ENCODE data around the gene PLA2G5. TPM values are rescaled to one million over a fixed set of nuclear protein-coding genes. Genes with fewer than 3 reads are reported as not detected.

PLA2G5 gene
- total and polyA plus RNA-seq, 2 of the 13 experiments (the other 11 are each of a cell fraction or from before 2014, with no cell fraction given): not detected

GRCh38 chr1:20083178-20083944 lies 13.4 kb downstream of the PLA2G5 start:
- CTCF ChIA-PET (ENCODE audit: low intra/inter-chr PET ratio, low total read pairs): no interaction called here
- H3K4me1 ChIP-seq (ENCODE audit: insufficient read depth, low read length): peaks cover 30% of the 10 kb centered on the region
- H3K9ac ChIP-seq (ENCODE audit: insufficient read depth, low read depth, low read length): no peak overlapping the region
- H3K27me3 ChIP-seq (ENCODE audit: control insufficient read depth in 1 of 2, insufficient read depth in 2 of 2, low read length in 2 of 2): peaks cover 2 to 29% of the 10 kb centered on the region in 2 experiments
- no peaks in the 10 kb centered on the region for H4K20me1 ChIP-seq (ENCODE audit: insufficient read depth, low read length)
- intact Hi-C loops (cut with micrococcal nuclease; ENCODE audit: unreplicated experiment) (no loop called here), in situ Hi-C loops (cut with HindIII; ENCODE audit: extremely low pct_ligation_motif_present, low pct_unique_long_range_greater_than_20kb) (no loop called here)
- H2AFZ ChIP-seq (ENCODE audit: low read length): no peak overlapping the region
- H3K79me2 ChIP-seq (ENCODE audit: insufficient read depth, low read length): no peaks in the 10 kb centered on the region
- no peaks in the 10 kb centered on the region for H3K36me3 ChIP-seq (replicated peaks in 1 of 2; ENCODE audit: control insufficient read depth in 1 of 2, insufficient read depth in 2 of 2, low read length in 2 of 2)
- H3K9me3 ChIP-seq (ENCODE audit: low read length): peaks cover 6% of the 10 kb centered on the region; the same call in 1 of the 2 replicates
- POLR2A ChIA-PET: no interaction called here
- FAIRE-seq (no peak), DNase-seq (ENCODE audit: low spot score) (no peak), ATAC-seq (no peak)
- TF ChIP-seq ZNF20 (CRISPR knock-in tag; IDR thresholded peaks at IDR 0.05) (no peak), REXO4 (CRISPR knock-in tag; IDR thresholded peaks at IDR 0.05; ENCODE audit: borderline replicate concordance) (no peak), ZNF567 (CRISPR knock-in tag; IDR thresholded peaks at IDR 0.05; ENCODE audit: borderline replicate concordance) (no peak), ZNF563 (CRISPR knock-in tag; IDR thresholded peaks at IDR 0.05) (peak; percentile 92)
- TF ChIP-seq, protein P1, sequence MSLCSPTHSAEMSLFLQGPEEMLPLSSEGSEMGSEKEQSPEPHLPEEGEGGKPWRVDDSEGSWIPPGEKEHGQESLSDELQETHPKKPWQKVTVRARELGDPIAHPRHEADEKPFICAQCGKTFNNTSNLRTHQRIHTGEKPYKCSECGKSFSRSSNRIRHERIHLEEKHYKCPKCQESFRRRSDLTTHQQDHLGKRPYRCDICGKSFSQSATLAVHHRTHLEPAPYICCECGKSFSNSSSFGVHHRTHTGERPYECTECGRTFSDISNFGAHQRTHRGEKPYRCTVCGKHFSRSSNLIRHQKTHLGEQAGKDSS (CRISPR knock-in tag; IDR thresholded peaks at IDR 0.05; ENCODE audit: borderline replicate concordance, low read depth): 0 out of 2 replicates have a peak, but pooled peaks have one; percentile 39
- H3K27ac ChIP-seq (ENCODE audit: extremely low read length, insufficient read depth, low read length): no peak overlapping the region
- H3K4me2 ChIP-seq (ENCODE audit: low read depth, low read length): no peak overlapping the region
- no TSS peak for BruUV-seq (replicated peaks)
- H3K4me3 ChIP-seq (replicated peaks in 1 of 3; ENCODE audit: insufficient read depth in 1 of 3, low read depth in 2 of 3, low read length in 3 of 3): no peak overlapping the region
- WGBS (ENCODE audit: low lambda C conversion rate): 37% methylated on average over 4 of the region's 10 CpGs

DNA sequence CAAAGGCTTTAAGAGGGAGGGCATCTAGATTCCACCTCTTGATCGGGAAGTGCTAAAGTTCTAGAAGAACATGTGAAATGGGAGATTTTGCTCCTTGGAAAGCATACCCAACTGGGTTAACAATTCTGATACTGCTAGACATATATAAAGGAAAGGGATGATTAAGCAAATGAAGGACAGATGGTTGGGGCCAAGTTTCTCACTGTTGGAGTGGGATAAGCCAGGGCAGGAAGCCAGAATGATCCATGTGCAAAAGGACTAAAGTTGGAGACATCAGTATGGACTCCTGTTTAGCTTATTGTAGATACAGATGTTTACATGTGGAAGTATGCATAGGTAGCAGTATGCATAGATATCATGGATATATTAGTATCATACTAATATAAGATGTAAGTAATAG lies 16.8 kb downstream of the PLA2G5 start:
- H3K9ac ChIP-seq (ENCODE audit: insufficient read depth, low read depth, low read length): no peak overlapping the region
- no peaks in the 10 kb centered on the region for H3K36me3 ChIP-seq (replicated peaks in 1 of 2; ENCODE audit: control insufficient read depth in 1 of 2, insufficient read depth in 2 of 2, low read length in 2 of 2)
- peaks cover 6% of the 10 kb centered on the region; the same call in 1 of the 2 replicates for H3K9me3 ChIP-seq (ENCODE audit: low read length)
- peaks cover 17% of the 10 kb centered on the region for H3K4me1 ChIP-seq (ENCODE audit: insufficient read depth, low read length)
- FAIRE-seq (no peak), DNase-seq (ENCODE audit: low spot score) (no peak), ATAC-seq (no peak)
- no TSS peak for BruUV-seq (replicated peaks)
- H3K27me3 ChIP-seq (ENCODE audit: control insufficient read depth in 1 of 2, insufficient read depth in 2 of 2, low read length in 2 of 2): peaks cover 0 to 27% of the 10 kb centered on the region in 2 experiments; a peak in 3 of 5 replicates
- 92% methylated on average over 1 of the region's 1 CpG for WGBS (ENCODE audit: low lambda C conversion rate)
- no peak overlapping the region for H3K4me2 ChIP-seq (ENCODE audit: low read depth, low read length)
- in situ Hi-C loops (cut with HindIII; ENCODE audit: extremely low pct_ligation_motif_present, low pct_unique_long_range_greater_than_20kb): no loop called here
- ChIA-PET POLR2A (no interaction called here), CTCF (ENCODE audit: low intra/inter-chr PET ratio, low total read pairs) (no interaction called here)
- H2AFZ ChIP-seq (ENCODE audit: low read length): no peak overlapping the region
- H3K79me2 ChIP-seq (ENCODE audit: insufficient read depth, low read length): no peaks in the 10 kb centered on the region
- H3K4me3 ChIP-seq (replicated peaks in 1 of 3; ENCODE audit: insufficient read depth in 1 of 3, low read depth in 2 of 3, low read length in 3 of 3): no peak overlapping the region
- intact Hi-C loops (cut with micrococcal nuclease; ENCODE audit: unreplicated experiment): no loop called here
- no peaks in the 10 kb centered on the region for H4K20me1 ChIP-seq (ENCODE audit: insufficient read depth, low read length)
- no peak overlapping the region for H3K27ac ChIP-seq (ENCODE audit: extremely low read length, insufficient read depth, low read length)
- no peak for TF ChIP-seq ELF3 (CRISPR knock-in tag; IDR thresholded peaks at IDR 0.05)
- no peak for TF ChIP-seq CREM (IDR thresholded peaks at IDR 0.05)
- no peak for TF ChIP-seq CREM (CRISPR knock-in tag; IDR thresholded peaks at IDR 0.05)
- TF ChIP-seq NFKB2 (CRISPR knock-in tag; IDR thresholded peaks at IDR 0.05; ENCODE audit: borderline replicate concordance): no peak
- no peak for TF ChIP-seq KDM3A (CRISPR knock-in tag; IDR thresholded peaks at IDR 0.05; ENCODE audit: low read depth)
- TF ChIP-seq, protein P2, sequence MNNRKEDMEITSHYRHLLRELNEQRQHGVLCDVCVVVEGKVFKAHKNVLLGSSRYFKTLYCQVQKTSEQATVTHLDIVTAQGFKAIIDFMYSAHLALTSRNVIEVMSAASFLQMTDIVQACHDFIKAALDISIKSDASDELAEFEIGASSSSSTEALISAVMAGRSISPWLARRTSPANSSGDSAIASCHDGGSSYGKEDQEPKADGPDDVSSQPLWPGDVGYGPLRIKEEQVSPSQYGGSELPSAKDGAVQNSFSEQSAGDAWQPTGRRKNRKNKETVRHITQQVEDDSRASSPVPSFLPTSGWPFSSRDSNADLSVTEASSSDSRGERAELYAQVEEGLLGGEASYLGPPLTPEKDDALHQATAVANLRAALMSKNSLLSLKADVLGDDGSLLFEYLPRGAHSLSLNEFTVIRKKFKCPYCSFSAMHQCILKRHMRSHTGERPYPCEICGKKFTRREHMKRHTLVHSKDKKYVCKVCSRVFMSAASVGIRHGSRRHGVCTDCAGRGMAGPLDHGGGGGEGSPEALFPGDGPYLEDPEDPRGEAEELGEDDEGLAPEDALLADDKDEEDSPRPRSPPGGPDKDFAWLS (CRISPR knock-in tag; IDR thresholded peaks at IDR 0.05; ENCODE audit: borderline replicate concordance): no peak
- no peak for TF ChIP-seq IKZF4 (CRISPR knock-in tag; IDR thresholded peaks at IDR 0.05; ENCODE audit: borderline replicate concordance, low read depth, not compliant biosample characterization)
- no peak for TF ChIP-seq ZNF574 (CRISPR knock-in tag; IDR thresholded peaks at IDR 0.05)
